Stimulated activated effector memory CD8-positive, alpha-beta T cell treated with anti-CD3 and anti-CD28 coated beads, Interleukin-12 subunit alpha, Interleukin-12 subunit beta, amount 100 ng/mL, for 72 hours (primary cell): ENCODE data around the gene AAMP.
"Not testable (repeated sequence)": the region's sequence is repeated elsewhere in the genome, so short reads cannot be mapped to it uniquely, and the experiment has no call there.

ENCODE experiments used
- ATAC-seq: fragments of 150-1000 bp; cut with Tn5 transposase; 2 replicates; pipeline ENCODE4 v1.10.0; 2021
- DNase-seq, 2 donors: peaks; one replicate each; pipeline ENCODE4 v3.0.0; 2021 to 2022; ENCODE audit warnings: low spot score in 2 of 2
- H3K27ac Mint-ChIP-seq: one replicate; pipeline ENCODE4 v1.8.0; 2022; ENCODE audit warnings: mild to moderate bottlenecking, mixed read lengths
- H3K36me3 Mint-ChIP-seq: one replicate; pipeline ENCODE4 v1.8.0; 2022; ENCODE audit warnings: mild to moderate bottlenecking, mixed read lengths
- H3K4me1 Mint-ChIP-seq: one replicate; pipeline ENCODE4 v1.8.0; 2022; ENCODE audit warnings: mixed read lengths
- H3K4me3 Mint-ChIP-seq: one replicate; pipeline ENCODE4 v1.8.0; 2022; ENCODE audit warnings: mild to moderate bottlenecking, mixed read lengths
- H3K9me3 Mint-ChIP-seq: one replicate; pipeline ENCODE4 v1.8.0; 2022; ENCODE audit warnings: mixed read lengths

Gene AAMP, protein sequence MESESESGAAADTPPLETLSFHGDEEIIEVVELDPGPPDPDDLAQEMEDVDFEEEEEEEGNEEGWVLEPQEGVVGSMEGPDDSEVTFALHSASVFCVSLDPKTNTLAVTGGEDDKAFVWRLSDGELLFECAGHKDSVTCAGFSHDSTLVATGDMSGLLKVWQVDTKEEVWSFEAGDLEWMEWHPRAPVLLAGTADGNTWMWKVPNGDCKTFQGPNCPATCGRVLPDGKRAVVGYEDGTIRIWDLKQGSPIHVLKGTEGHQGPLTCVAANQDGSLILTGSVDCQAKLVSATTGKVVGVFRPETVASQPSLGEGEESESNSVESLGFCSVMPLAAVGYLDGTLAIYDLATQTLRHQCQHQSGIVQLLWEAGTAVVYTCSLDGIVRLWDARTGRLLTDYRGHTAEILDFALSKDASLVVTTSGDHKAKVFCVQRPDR

DNA sequence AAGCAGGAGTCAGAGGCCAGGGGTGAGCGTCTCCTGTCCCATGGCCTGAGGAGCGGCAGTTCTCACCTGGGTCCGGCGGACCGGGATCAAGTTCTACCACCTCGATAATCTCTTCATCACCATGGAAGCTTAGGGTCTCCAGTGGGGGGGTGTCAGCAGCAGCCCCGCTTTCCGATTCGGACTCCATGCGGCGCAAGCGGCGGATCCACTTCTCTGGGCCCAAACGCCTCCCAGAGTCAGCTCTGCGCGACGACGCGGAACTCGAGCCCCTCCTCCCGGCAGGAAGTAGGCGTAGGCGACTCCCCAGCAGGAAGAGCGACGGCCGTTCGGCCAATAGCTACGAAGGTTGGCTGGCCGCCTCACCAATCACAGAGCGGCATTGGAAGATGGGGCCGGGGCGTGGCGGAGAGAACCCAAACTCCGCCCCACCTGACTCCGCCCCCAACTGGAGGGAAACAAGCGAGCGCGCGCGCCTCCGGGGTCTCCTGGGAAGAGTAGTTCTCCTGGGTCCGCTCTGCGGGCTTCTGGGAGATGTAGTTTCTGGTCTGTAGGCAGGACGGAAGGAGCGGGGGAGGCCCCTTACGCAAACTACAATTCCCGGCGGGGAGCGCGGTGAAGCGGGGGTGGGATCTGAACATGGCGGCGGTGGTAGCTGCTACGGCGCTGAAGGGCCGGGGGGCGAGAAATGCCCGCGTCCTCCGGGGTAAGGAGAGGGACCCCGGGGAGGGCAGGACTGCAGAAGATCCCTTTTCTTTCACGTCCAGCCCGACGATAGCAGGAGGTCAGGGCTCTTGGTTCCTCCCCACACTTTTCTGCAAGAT is at the start of gene AAMP, which contains the start of gene PNKD:
TSS of gene AAMP (minus strand) at position 238 of the 821 bp plus-strand sequence. CDS start at position 187, 51 bp downstream.
TSS of gene PNKD (plus strand) at position 620 of the 821 bp plus-strand sequence. CDS start at position 637, 17 bp downstream.
- peak; percentile 99 to 100 for DNase-seq
- H3K9me3 Mint-ChIP-seq = no peaks in the 10 kb centered on the region
- H3K27ac Mint-ChIP-seq = peak within 1 kb of the TSS; percentile 95
- ATAC-seq = peak; percentile 94
- peaks cover 54% of the 10 kb centered on the region for H3K4me1 Mint-ChIP-seq
- H3K36me3 Mint-ChIP-seq = peaks cover 99% of the 10 kb centered on the region
- peak within 1 kb of the TSS; percentile 91 for H3K4me3 Mint-ChIP-seq

DNA sequence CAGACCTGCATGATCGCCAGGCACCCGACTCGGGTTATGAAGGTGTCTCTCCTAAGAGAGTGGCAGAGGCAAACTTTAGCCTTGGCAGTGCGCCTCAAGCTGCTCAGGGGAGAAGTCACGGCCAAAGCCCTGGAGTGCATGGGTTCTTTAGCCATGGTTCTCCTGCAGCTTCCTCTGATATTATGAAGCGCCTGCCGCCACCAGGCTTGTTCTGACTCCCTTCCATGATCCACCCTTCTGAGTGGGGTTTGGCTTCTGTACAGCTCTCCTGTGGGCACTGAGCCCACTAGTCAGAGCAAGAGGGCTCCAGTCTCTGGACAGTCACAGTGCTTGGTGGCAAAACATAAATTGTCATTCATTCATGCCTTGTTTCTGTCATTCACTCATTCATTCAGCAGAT is 48.3 kb upstream of the AAMP start:
- no peaks in the 10 kb centered on the region for H3K9me3 Mint-ChIP-seq
- no peak overlapping the region for H3K4me3 Mint-ChIP-seq
- H3K36me3 Mint-ChIP-seq = no peaks in the 10 kb centered on the region
- peaks cover 35% of the 10 kb centered on the region for H3K4me1 Mint-ChIP-seq
- no peak overlapping the region for H3K27ac Mint-ChIP-seq
- ATAC-seq (no peak), DNase-seq (no peak)

DNA sequence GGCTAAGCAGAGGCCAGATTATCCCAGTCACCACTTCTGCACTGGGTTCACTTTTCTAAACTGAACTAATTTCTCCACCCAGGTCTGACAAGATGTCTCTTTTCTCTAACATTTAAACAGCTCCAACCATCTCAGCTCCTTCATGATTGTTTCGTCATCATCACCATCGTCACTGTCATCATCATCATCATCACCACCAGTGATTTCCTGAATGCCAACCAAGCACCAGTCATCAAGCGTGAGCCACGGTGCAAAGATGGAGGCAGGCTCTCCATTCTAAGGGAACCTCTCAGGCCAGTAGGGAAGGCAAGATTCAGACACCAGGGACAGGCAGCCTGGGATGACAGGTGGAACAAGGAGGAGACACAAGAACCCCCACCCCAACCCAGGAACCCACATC is 47.9 kb upstream of the AAMP start:
- no peak overlapping the region for H3K4me3 Mint-ChIP-seq
- peak overlapping the region; percentile 88 for H3K27ac Mint-ChIP-seq
- H3K36me3 Mint-ChIP-seq = no peaks in the 10 kb centered on the region
- DNase-seq (no peak), ATAC-seq (no peak)
- peaks cover 35% of the 10 kb centered on the region for H3K4me1 Mint-ChIP-seq
- H3K9me3 Mint-ChIP-seq = no peaks in the 10 kb centered on the region

DNA sequence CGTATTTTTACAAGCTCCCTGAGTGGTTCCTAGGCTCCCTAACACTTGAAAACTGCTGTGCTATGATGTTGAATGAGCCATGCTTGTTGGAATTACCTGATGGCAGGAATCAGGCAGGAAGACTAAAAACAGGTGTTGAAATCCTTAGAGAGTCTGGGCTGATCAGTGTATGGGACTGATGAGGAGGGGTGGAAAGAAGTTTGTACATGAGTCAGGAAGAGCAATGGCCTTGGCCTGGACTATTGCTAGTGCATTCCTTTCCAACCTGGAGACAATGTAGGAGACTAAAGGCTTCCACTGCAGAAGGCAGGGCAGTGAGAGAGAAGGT is 47.3 kb upstream of the AAMP start:
- DNase-seq (no peak), ATAC-seq (no peak)
- Mint-ChIP-seq H3K27ac (peak overlapping the region; percentile 88), H3K9me3 (no peaks in the 10 kb centered on the region), H3K36me3 (no peaks in the 10 kb centered on the region), H3K4me3 (no peak overlapping the region), H3K4me1 (peaks cover 29% of the 10 kb centered on the region)

DNA sequence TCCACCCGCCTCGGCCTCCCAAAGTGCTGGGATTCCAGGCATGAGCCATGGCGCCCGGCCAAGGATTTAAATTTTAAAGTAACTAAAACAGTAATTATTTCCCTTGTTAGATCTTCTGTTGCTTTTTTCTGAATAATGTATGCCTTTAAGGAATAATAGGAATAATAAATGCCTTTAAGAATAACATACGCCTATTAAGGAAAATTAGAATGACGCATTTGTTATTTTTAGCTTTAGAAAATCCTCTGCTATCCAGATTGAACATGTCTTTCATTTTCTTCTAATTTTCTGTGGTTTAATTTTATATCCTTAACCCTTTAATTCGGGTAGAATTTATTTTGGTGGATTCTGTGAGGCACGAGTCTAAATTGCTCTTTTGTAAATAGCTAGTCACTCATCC is 45.5 kb upstream of the AAMP start:
- H3K36me3 Mint-ChIP-seq = no peaks in the 10 kb centered on the region
- H3K9me3 Mint-ChIP-seq = no peaks in the 10 kb centered on the region
- DNase-seq (no peak), ATAC-seq (no peak)
- no peak overlapping the region for H3K27ac Mint-ChIP-seq
- no peak overlapping the region for H3K4me3 Mint-ChIP-seq
- peaks cover 26% of the 10 kb centered on the region for H3K4me1 Mint-ChIP-seq

DNA sequence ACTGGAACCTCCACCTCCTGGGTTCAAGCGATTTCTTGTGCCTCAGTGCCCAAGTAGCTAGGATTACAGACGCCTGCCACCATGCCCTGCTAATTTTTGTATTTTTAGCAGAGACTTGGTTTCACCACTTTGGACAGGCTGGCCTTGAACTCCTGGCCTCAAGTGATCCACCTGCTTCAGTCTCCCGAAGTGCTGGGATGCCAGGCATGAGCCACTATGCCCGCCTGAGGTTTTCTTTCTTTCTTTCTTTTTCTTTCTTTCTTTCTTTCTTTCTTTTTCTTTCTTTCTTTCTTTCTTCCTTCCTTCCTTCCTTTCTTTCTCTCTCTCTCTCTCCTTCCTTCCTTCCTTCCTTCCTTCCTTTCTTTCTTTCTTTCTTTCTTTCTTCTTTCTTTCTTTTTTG is 44.8 kb upstream of the AAMP start:
- peaks cover 26% of the 10 kb centered on the region for H3K4me1 Mint-ChIP-seq
- not testable (repeated sequence) for H3K36me3 Mint-ChIP-seq, H3K9me3 Mint-ChIP-seq, DNase-seq, ATAC-seq, H3K27ac Mint-ChIP-seq, H3K4me3 Mint-ChIP-seq

DNA sequence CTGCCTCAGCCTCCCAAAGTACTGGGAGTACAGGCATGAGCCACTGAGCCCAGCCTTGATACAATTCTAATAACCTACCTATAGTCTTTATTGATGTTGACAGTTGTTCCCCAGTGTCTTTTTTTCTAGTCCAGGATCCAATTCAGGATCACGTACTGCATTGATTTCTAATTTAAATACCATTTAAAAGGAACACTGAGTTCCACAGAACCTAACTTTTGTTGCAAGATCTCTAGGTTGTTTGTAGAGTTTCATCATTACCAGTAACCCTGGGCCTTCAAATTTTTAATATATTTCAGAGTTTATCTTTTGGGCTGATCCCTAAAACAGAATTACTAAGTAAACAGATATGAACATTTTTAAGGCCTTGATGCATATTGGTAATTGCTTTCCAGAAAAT is 43.4 kb upstream of the AAMP start:
- Mint-ChIP-seq H3K9me3 (no peaks in the 10 kb centered on the region), H3K36me3 (no peaks in the 10 kb centered on the region), H3K4me3 (no peak overlapping the region), H3K4me1 (peaks cover 26% of the 10 kb centered on the region), H3K27ac (no peak overlapping the region)
- ATAC-seq (no peak), DNase-seq (no peak)

DNA sequence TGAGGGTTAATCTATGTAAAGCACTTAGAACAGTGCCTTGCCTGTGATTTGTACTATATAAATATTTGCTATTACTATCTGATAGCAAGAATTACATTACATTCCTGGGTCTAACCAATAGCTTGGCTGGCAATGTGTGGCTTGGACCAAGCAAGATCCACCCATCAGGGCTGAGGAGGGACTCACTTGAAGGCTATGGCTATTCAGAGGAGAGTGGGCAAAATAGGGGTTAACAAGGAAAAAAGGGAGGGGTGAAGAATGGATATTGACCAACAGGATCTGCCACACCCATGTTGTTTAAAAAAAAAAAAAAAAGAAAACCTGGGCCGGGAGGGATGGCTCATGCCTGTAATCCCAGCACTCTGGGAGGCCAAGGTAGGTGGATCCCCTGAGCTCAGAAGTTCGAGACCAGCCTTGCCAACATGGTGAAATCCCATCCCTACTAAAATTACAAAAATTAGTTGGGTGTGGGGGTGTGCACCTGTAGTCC is 42.4 kb upstream of the AAMP start:
- no peak for DNase-seq
- no peaks in the 10 kb centered on the region for H3K36me3 Mint-ChIP-seq
- H3K9me3 Mint-ChIP-seq = no peaks in the 10 kb centered on the region
- H3K4me1 Mint-ChIP-seq = peaks cover 18% of the 10 kb centered on the region
- H3K27ac Mint-ChIP-seq = no peak overlapping the region
- H3K4me3 Mint-ChIP-seq = no peak overlapping the region
- no peak for ATAC-seq

DNA sequence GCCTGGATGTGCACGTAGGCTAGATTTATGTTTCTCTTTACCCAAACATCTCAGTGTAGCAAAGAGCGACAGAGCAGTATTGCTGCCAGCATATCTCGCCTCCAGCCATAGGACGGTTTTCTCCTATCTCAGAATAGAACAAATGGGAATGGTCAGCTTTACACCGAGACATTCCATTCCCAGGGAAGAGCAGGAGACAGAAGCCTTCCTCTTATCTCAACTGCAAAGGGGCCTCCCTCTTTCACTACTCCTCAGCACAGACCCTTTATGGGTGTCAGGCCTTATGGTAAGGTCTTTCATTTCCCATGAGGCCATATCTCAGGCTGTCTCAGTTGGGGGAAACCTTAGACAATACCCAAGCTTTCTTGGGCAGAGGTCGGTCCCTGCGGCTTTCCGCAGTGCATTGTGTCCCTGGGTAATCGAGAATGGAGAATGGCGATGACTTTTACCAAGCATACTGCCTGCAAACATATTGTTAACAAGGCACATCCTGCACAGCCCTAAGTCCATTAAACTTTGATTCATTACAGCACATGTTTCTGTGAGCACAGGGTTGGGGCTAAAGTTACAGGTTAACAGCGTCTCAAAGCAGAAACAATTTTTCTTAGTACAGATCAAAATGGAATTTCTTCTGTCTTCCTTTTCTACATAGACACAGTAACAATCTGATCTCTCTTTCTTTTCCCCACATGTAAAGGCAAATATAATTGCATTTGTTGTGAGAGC is 41.8 kb upstream of the AAMP start:
- not testable (repeated sequence) for ATAC-seq, DNase-seq, H3K4me3 Mint-ChIP-seq, H3K36me3 Mint-ChIP-seq, H3K9me3 Mint-ChIP-seq, H3K27ac Mint-ChIP-seq
- H3K4me1 Mint-ChIP-seq = peaks cover 12% of the 10 kb centered on the region

DNA sequence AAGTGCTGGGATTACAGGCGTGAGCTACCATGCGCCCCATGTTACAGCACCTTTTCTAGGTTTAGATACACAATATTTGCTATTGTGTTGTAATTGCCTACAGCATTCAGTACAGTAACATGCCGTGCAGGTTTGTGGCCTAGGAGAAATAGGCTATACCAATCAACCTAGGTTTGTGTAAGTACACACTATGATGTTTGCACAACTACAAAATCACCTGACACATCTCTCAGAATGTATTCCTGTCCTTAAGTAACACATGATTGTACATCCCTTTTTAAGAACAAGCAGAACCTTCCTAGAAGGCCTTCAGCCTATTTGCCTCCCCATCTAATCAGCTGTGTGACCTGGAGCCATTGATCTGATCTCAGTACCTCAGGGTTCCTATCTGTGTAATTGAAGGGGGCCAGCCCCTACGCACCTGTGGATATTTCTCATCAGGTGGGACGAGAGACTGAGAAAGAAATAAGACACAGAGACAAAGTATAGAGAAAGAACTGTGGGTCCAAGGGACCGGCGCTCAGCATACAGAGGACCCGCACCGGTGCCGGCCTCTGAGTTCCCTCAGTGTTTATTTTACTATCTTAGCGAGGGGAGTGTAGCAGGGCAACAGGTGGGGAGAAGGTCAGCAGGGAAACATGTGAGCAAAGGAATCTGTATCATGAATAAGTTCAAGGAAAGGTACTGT is 41.1 kb upstream of the AAMP start:
- H3K9me3 Mint-ChIP-seq = no peaks in the 10 kb centered on the region
- H3K4me3 Mint-ChIP-seq = no peak overlapping the region
- peaks cover 5% of the 10 kb centered on the region for H3K4me1 Mint-ChIP-seq
- no peak overlapping the region for H3K27ac Mint-ChIP-seq
- no peaks in the 10 kb centered on the region for H3K36me3 Mint-ChIP-seq
- ATAC-seq = no peak
- DNase-seq = no peak

DNA sequence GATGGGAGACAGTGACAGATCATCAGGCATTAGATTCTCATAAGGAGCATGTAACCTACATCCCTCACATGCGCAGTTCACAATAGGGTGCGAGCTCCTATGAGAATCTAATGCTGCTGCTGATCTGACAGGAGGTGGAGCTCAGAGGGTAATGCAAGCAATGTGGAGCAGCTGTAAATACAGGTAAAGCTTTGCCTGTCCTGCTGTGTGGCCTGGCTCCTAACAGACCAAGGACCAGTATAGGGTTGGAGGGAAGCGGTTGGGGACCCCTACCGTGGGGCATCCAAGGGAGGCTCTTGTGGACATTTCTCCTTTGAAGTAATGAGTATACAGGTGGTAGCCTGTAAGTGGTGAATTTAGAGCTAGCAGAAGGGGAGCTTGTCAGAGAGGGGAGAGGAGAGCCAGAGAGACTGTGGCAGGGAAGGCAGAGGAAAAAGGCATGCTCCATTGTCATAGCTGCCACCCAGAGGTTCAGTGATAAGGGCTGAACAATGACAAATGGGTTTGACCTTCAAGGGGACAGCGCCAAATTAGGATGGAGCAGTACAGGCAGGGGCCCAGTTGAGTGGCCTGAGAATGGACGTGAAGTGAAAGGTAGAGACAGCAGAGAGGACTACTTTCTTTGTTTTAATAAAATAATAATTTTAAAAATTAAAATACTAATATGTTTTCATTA is 37.6 kb upstream of the AAMP start:
- Mint-ChIP-seq H3K4me1 (no peaks in the 10 kb centered on the region), H3K36me3 (no peaks in the 10 kb centered on the region), H3K9me3 (no peaks in the 10 kb centered on the region), H3K27ac (no peak overlapping the region), H3K4me3 (no peak overlapping the region)
- ATAC-seq (no peak), DNase-seq (no peak)

DNA sequence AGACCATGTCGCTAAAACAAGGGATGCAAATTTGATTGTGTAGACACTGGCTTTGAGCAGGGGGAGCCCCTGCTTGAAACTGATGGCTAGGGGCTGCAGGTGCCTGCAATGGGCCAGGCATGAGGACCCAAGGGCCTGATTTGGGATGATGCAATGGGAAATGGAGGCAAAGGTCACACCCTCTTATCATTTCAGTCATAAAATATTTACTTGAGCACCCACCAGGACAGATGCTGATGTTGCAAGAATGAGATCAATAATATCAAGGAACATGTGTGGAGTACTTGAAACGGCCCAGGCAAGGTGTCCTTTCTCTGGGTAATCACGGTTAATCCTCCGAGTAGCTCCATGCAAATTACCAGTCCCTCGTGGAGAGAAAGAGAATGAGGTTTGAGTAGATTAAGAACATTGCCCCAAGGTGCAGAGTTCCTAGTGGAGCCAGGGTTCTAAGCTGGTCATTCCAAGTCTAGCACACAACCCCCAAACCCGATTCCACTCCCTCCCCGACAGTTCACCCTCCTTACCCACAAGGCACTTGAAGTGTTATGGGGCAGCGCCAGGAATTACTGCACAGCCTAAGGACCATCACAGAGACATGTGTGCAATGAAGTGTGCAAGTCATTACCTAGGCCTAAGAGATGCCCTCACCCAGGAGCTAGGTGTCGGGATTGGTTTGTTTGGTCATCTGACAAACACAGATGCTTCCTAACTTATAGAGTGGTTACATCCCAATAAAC is 36.4 kb upstream of the AAMP start:
- H3K4me3 Mint-ChIP-seq = no peak overlapping the region
- no peak overlapping the region for H3K27ac Mint-ChIP-seq
- H3K9me3 Mint-ChIP-seq = no peaks in the 10 kb centered on the region
- peaks cover 3% of the 10 kb centered on the region for H3K4me1 Mint-ChIP-seq
- ATAC-seq = no peak
- H3K36me3 Mint-ChIP-seq = no peaks in the 10 kb centered on the region
- no peak for DNase-seq

DNA sequence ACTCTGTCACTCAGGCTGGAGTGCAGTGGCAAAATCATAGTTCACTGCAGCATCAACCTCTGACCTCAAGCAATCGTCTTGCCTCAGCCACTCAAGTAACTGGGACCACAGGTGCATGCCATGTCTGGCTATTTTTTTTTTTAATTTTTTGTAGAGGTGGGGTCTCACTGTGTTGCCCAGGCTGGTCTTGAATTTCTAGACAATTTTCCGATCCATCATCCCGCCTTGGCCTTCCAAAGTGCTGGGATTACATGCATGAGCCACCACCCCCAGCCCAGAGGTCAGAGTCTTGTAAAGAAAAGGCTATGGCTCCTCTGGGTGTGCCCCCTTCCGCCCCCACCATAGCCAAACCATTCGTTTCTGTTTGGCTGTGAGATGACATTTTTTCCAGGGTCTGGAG is 35.4 kb upstream of the AAMP start:
- no peak overlapping the region for H3K4me3 Mint-ChIP-seq
- H3K9me3 Mint-ChIP-seq = no peaks in the 10 kb centered on the region
- H3K4me1 Mint-ChIP-seq = peaks cover 5% of the 10 kb centered on the region
- H3K36me3 Mint-ChIP-seq = no peaks in the 10 kb centered on the region
- no peak for ATAC-seq
- DNase-seq = no peak
- H3K27ac Mint-ChIP-seq = no peak overlapping the region
